Measurements from ENCODE around the gene DNAJB12.

Gene DNAJB12

DNA sequence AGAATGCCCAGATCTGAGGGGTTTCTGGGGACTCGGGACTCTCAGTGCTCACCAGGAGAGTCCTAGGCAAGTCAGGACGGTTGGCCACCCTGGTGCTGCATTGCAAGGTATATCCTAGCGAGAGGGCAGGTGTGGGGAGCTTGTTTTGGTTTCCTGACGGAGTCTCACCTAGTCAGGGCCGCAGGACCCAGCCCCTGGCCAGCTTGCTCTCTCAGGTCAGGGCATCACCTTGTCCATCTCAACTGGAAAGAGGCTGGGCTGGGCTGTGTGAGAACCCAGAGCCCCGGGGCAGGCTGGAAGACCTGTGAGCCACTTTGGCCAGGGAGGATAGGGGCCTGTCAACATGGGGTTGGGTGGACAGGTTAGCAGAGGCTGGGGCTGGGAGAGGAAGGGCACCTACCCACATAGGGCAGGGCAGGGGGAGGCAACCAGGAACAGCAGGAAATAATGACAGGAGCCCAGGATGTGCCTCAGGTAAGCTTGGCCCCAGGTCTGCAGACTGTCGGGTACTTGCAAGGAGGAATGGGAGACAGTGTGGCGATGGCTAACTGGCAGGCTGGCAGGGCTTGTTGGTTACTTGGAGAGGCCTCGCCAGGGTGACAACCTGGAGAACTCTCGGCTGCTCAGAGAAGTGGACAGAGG, 31.5 kb downstream of the DNAJB12 start:
- H2AFZ ChIP-seq (ENCODE audit: low read length) = no peak overlapping the region
- H3K27ac ChIP-seq (ENCODE audit: low read length) = no peak overlapping the region
- H3F3A ChIP-seq (ENCODE audit: insufficient read depth, low read length) = peaks cover 28% of the 10 kb centered on the region
- H3K4me1 ChIP-seq (ENCODE audit: low read length) = peaks cover 43% of the 10 kb centered on the region
- H4K20me1 ChIP-seq (ENCODE audit: insufficient read depth, low read length) = no peaks in the 10 kb centered on the region
- H3K9me2 ChIP-seq (replicated peaks; ENCODE audit: insufficient read depth, low read length) = no peaks in the 10 kb centered on the region
- no peaks in the 10 kb centered on the region for H3K36me3 ChIP-seq (replicated peaks; ENCODE audit: insufficient read depth, low read length)
- no peak overlapping the region for H3K4me3 ChIP-seq (ENCODE audit: low read length)
- H3K79me2 ChIP-seq (ENCODE audit: low read length) = no peaks in the 10 kb centered on the region
- TF ChIP-seq EZH2phosphoT487 (IDR thresholded peaks at IDR 0.05; ENCODE audit: low read length) = no peak
- no peak for TF ChIP-seq CTCF (IDR thresholded peaks at IDR 0.05; ENCODE audit: low read length)
- TF ChIP-seq EZH2 (optimal IDR thresholded peaks at IDR 0.05; ENCODE audit: low read depth, low read length) = no peak
- no peak overlapping the region for H3K4me2 ChIP-seq (ENCODE audit: low read depth, low read length)
- no peak for DNase-seq
- H3K9ac ChIP-seq (ENCODE audit: low read length) = no peak overlapping the region
- H3K27me3 ChIP-seq (replicated peaks; ENCODE audit: insufficient read depth, low read length) = no peaks in the 10 kb centered on the region
- H3K9me3 ChIP-seq (replicated peaks; ENCODE audit: insufficient read depth, low read length) = no peaks in the 10 kb centered on the region

GRCh38 chr10:72322280-72323058, 32.2 kb downstream of the DNAJB12 start:
- Histone ChIP-seq H3K27ac (ENCODE audit: low read length) (no peak overlapping the region), H3K4me3 (ENCODE audit: low read length) (no peak overlapping the region)

DNA sequence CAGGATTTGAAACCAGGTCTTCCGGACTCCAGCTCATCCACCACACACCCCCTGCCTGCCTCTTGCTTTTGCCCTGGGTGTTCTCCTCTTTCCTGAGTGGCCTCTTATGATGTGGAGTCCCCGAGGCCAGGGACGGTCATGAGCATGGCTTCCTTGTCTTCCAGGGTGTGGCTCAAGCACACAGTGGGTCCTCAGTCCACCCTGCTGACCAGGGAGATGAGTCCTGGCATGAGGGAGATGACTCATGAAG, 32.8 kb downstream of the DNAJB12 start:
- DNase-seq = no peak
- TF ChIP-seq EZH2 (optimal IDR thresholded peaks at IDR 0.05; ENCODE audit: low read depth, low read length) = no peak
- TF ChIP-seq EZH2phosphoT487 (IDR thresholded peaks at IDR 0.05; ENCODE audit: low read length) = no peak
- no peak for TF ChIP-seq CTCF (IDR thresholded peaks at IDR 0.05; ENCODE audit: low read length)
- no peaks in the 10 kb centered on the region for H3K27me3 ChIP-seq (replicated peaks; ENCODE audit: insufficient read depth, low read length)
- H3K9me2 ChIP-seq (replicated peaks; ENCODE audit: insufficient read depth, low read length) = no peaks in the 10 kb centered on the region
- no peak overlapping the region for H3K4me3 ChIP-seq (ENCODE audit: low read length)
- H3K79me2 ChIP-seq (ENCODE audit: low read length) = no peaks in the 10 kb centered on the region
- H3K4me2 ChIP-seq (ENCODE audit: low read depth, low read length) = no peak overlapping the region
- H4K20me1 ChIP-seq (ENCODE audit: insufficient read depth, low read length) = no peaks in the 10 kb centered on the region
- no peak overlapping the region for H2AFZ ChIP-seq (ENCODE audit: low read length)
- peaks cover 28% of the 10 kb centered on the region for H3F3A ChIP-seq (ENCODE audit: insufficient read depth, low read length)
- peaks cover 44% of the 10 kb centered on the region for H3K4me1 ChIP-seq (ENCODE audit: low read length)
- no peak overlapping the region for H3K27ac ChIP-seq (ENCODE audit: low read length)
- no peak overlapping the region for H3K9ac ChIP-seq (ENCODE audit: low read length)
- no peaks in the 10 kb centered on the region for H3K36me3 ChIP-seq (replicated peaks; ENCODE audit: insufficient read depth, low read length)
- no peaks in the 10 kb centered on the region for H3K9me3 ChIP-seq (replicated peaks; ENCODE audit: insufficient read depth, low read length)

More at GRCh38 chr10:72322280-72323058, 32.2 kb downstream of the DNAJB12 start:
- Histone ChIP-seq H2AFZ (ENCODE audit: low read length) (no peak overlapping the region), H3K79me2 (ENCODE audit: low read length) (no peaks in the 10 kb centered on the region), H3K4me1 (ENCODE audit: low read length) (peaks cover 44% of the 10 kb centered on the region), H3K4me2 (ENCODE audit: low read depth, low read length) (no peak overlapping the region), H3K36me3 (replicated peaks; ENCODE audit: insufficient read depth, low read length) (no peaks in the 10 kb centered on the region), H3K9me2 (replicated peaks; ENCODE audit: insufficient read depth, low read length) (no peaks in the 10 kb centered on the region), H4K20me1 (ENCODE audit: insufficient read depth, low read length) (no peaks in the 10 kb centered on the region), H3K9me3 (replicated peaks; ENCODE audit: insufficient read depth, low read length) (no peaks in the 10 kb centered on the region), H3F3A (ENCODE audit: insufficient read depth, low read length) (peaks cover 28% of the 10 kb centered on the region), H3K27me3 (replicated peaks; ENCODE audit: insufficient read depth, low read length) (no peaks in the 10 kb centered on the region), H3K9ac (ENCODE audit: low read length) (no peak overlapping the region)
- DNase-seq = no peak
- TF ChIP-seq EZH2phosphoT487 (IDR thresholded peaks at IDR 0.05; ENCODE audit: low read length) (no peak), EZH2 (optimal IDR thresholded peaks at IDR 0.05; ENCODE audit: low read depth, low read length) (no peak), CTCF (IDR thresholded peaks at IDR 0.05; ENCODE audit: low read length) (no peak)

Measured in MM.1S (cell line).